Endothelial cell of umbilical vein (primary cell): ENCODE results near the gene MAPKAP1. TPM values are rescaled to one million over a fixed set of nuclear protein-coding genes. Genes with fewer than 3 reads are reported as not detected.

ENCODE experiments used
- BruUV-seq: library from RNA; stranded (reverse); fragments of 400-500 nt; replicated peaks from 2 replicates; lab custom pipeline; 2021; lab: Mats Ljungman, UMichigan
- CTCF ChIA-PET: fragments of 300-600, 350-600 bp; sonication (Branson Sonifier 250); formaldehyde crosslinking; loops from one replicate; lab custom pipeline; 2021; ENCODE audit warnings: antibody characterized with exemption, inconsistent platforms; lab: Charles Lee
- POLR2A ChIA-PET: fragments of 300-600, 350-600 bp; sonication (Branson Sonifier 250); formaldehyde crosslinking; loops from one replicate; lab custom pipeline; 2021; ENCODE audit warnings: antibody characterized with exemption, inconsistent platforms; lab: Charles Lee
- DNase-seq: peaks from one replicate; pipeline ENCODE4 v3.0.0-alpha.2; 2011; ENCODE audit warnings: low read depth, low spot score
- FAIRE-seq: peaks from 2 replicates; lab custom pipeline; 2011; peaks lifted over from hg19 to GRCh38; lab: Jason Lieb, UNC
- H2AFZ ChIP-seq: 2 replicates; pipeline ENCODE4 v1.6.0; 2012; ENCODE audit warnings: low read depth, low read length, control low read depth, inconsistent platforms
- H3K27ac ChIP-seq: 2 replicates; pipeline ENCODE4 v1.5.1; 2011; ENCODE audit warnings: low read depth, mild to moderate bottlenecking, control low read depth, low read length, moderate library complexity; ENCODE audit not compliant: insufficient read depth
- H3K27me3 ChIP-seq, 2 experiments: 2 replicates each; pipeline versions ENCODE4 v1.6.0 to v1.6.1; 2011; ENCODE audit warnings: low read length in 2 of 2, mixed read lengths in 1 of 2; ENCODE audit not compliant: control insufficient read depth in 2 of 2, insufficient read depth in 2 of 2
- H3K36me3 ChIP-seq, 2 experiments: 2 replicates in 1 of 2; 3 replicates in 1 of 2; pipeline ENCODE4 v1.5.1; 2011; ENCODE audit warnings: low read length in 2 of 2, mild to moderate bottlenecking in 1 of 2, moderate library complexity in 1 of 2; ENCODE audit not compliant: control insufficient read depth in 2 of 2, insufficient read depth in 2 of 2; ENCODE audit errors: extremely low read depth in 1 of 2
- H3K4me1 ChIP-seq: 3 replicates; pipeline ENCODE4 v1.5.1; 2011; ENCODE audit warnings: mild to moderate bottlenecking, low read length; ENCODE audit not compliant: control insufficient read depth, insufficient read depth; ENCODE audit errors: extremely low read depth
- H3K4me2 ChIP-seq: 2 replicates; pipeline ENCODE4 v1.6.1; 2011; ENCODE audit warnings: low read length, control low read depth, mixed read lengths; ENCODE audit not compliant: insufficient read depth
- H3K4me3 ChIP-seq, 3 experiments: fragments of 200-600 bp in 1 of 3; sonication (generic), shearing (Covaris generic) in 1 of 3; replicated peaks in 1 of 3; 2 replicates each; pipeline ENCODE4 v1.5.1; 2011 to 2016; ENCODE audit warnings: control low read depth in 3 of 3, low read length in 3 of 3, mild to moderate bottlenecking in 2 of 3, inconsistent platforms in 1 of 3, low read depth in 1 of 3, moderate library complexity in 1 of 3; ENCODE audit not compliant: insufficient read depth in 1 of 3
- H3K79me2 ChIP-seq: 2 replicates; pipeline ENCODE4 v1.6.0; 2012; ENCODE audit warnings: low read length, inconsistent platforms; ENCODE audit not compliant: control insufficient read depth, insufficient read depth
- H3K9ac ChIP-seq: replicated peaks from 2 replicates; pipeline ENCODE3; 2011; ENCODE audit warnings: low read length, control low read depth; ENCODE audit not compliant: insufficient read depth; ENCODE audit errors: extremely low read depth
- H3K9me1 ChIP-seq: replicated peaks from 3 replicates; pipeline ENCODE4 v1.6.0; 2011; ENCODE audit warnings: mild to moderate bottlenecking, low read length; ENCODE audit not compliant: control insufficient read depth, insufficient read depth; ENCODE audit errors: extremely low read depth
- H3K9me3 ChIP-seq: replicated peaks from 2 replicates; pipeline ENCODE4 v1.5.1; 2012; ENCODE audit warnings: low read length, inconsistent platforms; ENCODE audit not compliant: control insufficient read depth, insufficient read depth
- H4K20me1 ChIP-seq: replicated peaks from 2 replicates; pipeline ENCODE3; 2011; ENCODE audit warnings: mild to moderate bottlenecking, low read length; ENCODE audit not compliant: control insufficient read depth, insufficient read depth; ENCODE audit errors: extremely low read depth
- CTCF ChIP-seq, 2 donors: IDR thresholded peaks; 1 replicate in 1 of 2; 2 replicates in 1 of 2; pipeline ENCODE4 v1.5.1; 2011; ENCODE audit warnings: low read length in 2 of 2, mild to moderate bottlenecking in 2 of 2, moderate library complexity in 2 of 2, control low read depth in 1 of 2, inconsistent platforms in 1 of 2, low read depth in 1 of 2; ENCODE audit not compliant: insufficient read depth in 1 of 2; ENCODE audit errors: extremely low read depth in 1 of 2
- EZH2 ChIP-seq: IDR thresholded peaks from 2 replicates; pipeline ENCODE4 v1.6.1; 2012; ENCODE audit warnings: borderline replicate concordance, low read depth, mild to moderate bottlenecking, moderate library complexity, low read length, inconsistent platforms; ENCODE audit not compliant: severe bottlenecking
- FOS ChIP-seq: IDR thresholded peaks from 2 replicates; pipeline ENCODE4 v1.6.1; 2011; ENCODE audit warnings: mild to moderate bottlenecking, low read length, moderate library complexity, borderline replicate concordance; ENCODE audit not compliant: insufficient read depth
- GATA2 ChIP-seq: IDR thresholded peaks from 2 replicates; pipeline ENCODE4 v1.7.0; 2011; ENCODE audit warnings: low read depth, mild to moderate bottlenecking, moderate library complexity, mixed read lengths, low read length; ENCODE audit not compliant: insufficient read length, insufficient read depth
- JUN ChIP-seq: IDR thresholded peaks from 2 replicates; pipeline ENCODE4 v1.6.1; 2011; ENCODE audit warnings: borderline replicate concordance, low read depth; ENCODE audit not compliant: insufficient read length, insufficient read depth
- MAX ChIP-seq: IDR thresholded peaks from 2 replicates; pipeline ENCODE4 v1.6.1; 2011; ENCODE audit not compliant: insufficient read depth, insufficient read length
- MYC ChIP-seq: IDR thresholded peaks from one replicate; pipeline ENCODE4 v1.6.1; 2011; ENCODE audit warnings: mild to moderate bottlenecking, low read depth, low read length
- POLR2A ChIP-seq: IDR thresholded peaks from 2 replicates; pipeline ENCODE4 v1.6.1; 2012; ENCODE audit warnings: low read depth, mild to moderate bottlenecking, control low read depth, low read length
- POLR2AphosphoS5 ChIP-seq: IDR thresholded peaks from 2 replicates; pipeline ENCODE4 v1.6.1; 2012; ENCODE audit warnings: low read depth, mild to moderate bottlenecking, control low read depth, low read length, moderate library complexity; ENCODE audit not compliant: insufficient read depth
- dilution Hi-C: fragments of 300-500 bp; cut with MboI; formaldehyde crosslinking; loops from one replicate; pipeline ENCODE4 v1.15.0; 2019; ENCODE audit warnings: low sequenced_read_pairs; ENCODE audit not compliant: extremely low pct_ligation_motif_present
- intact Hi-C: fragments of 100-400 bp; cut with micrococcal nuclease; formaldehyde crosslinking; loops from one replicate; pipeline ENCODE4 v1.10.0; 2022
- polyA plus RNA-seq, 4 experiments: library from polyadenylated mRNA; depleted of rRNA in 3 of 4; stranded (reverse) in 3 of 4; unstranded in 1 of 4; fragments of >200 nt; gene quantifications; 2 replicates each; pipeline versions ENCODE4 v1.2.1 to v1.2.3, GENCODE V29; 2011 to 2012; ENCODE audit warnings: missing spikeins in 1 of 4
- total RNA-seq: library from RNA; stranded (reverse); gene quantifications from 2 replicates; pipeline ENCODE4 v1.2.3, GENCODE V29; 2021

The MAPKAP1 gene
- total and polyA plus RNA-seq, 2 donors (not counting 3 experiments of a cell fraction or from before 2014, with no cell fraction given), result 61.9 to 99.1 TPM

- no peak for DNase-seq
- no peaks in the 10 kb centered on the region for H4K20me1 ChIP-seq
- peaks cover 2% of the 10 kb centered on the region for H3K4me1 ChIP-seq
- no TSS peak for BruUV-seq
- no peaks in the 10 kb centered on the region for H3K79me2 ChIP-seq
- no peak overlapping the region for H3K9ac ChIP-seq
- intact Hi-C loops (no loop called here), dilution Hi-C loops (no loop called here)
- no peak overlapping the region for H3K4me3 ChIP-seq
- ChIA-PET CTCF (interaction anchor here (1.5 kb wide), 1 partner anchor 35 kb away, joined by 4 read pairs; no protein-coding TSS in a partner anchor), POLR2A (no interaction called here)
- FAIRE-seq, result no peak
- TF ChIP-seq EZH2 (no peak), CTCF (IDR thresholded peaks at IDR 0.05; ENCODE audit: extremely low read depth in 1 of 2, insufficient read depth in 1 of 2, low read depth in 1 of 2, low read length in 2 of 2) (no peak), POLR2AphosphoS5 (no peak), MYC (no peak), JUN (no peak), GATA2 (no peak), MAX (no peak), POLR2A (no peak), FOS (no peak)
- peaks cover 0 to 8% of the 10 kb centered on the region in 2 experiments for H3K36me3 ChIP-seq
- H3K9me1 ChIP-seq, result no peaks in the 10 kb centered on the region
- H3K9me3 ChIP-seq, result no peaks in the 10 kb centered on the region
- no peaks in the 10 kb centered on the region for H3K27me3 ChIP-seq
- H3K4me2 ChIP-seq, result no peak overlapping the region
- no peak overlapping the region for H2AFZ ChIP-seq
- H3K27ac ChIP-seq, result no peak overlapping the region
These were observed 264.6 kb downstream of the MAPKAP1 start for GRCh38 chr9:125442452-125442851.
